Hematopoietic multipotent progenitor cell treated with erythropoietin and hydrocortisone succinate and interleukin-3 and kit ligand, for 15 days (in vitro differentiated cells): ENCODE results near the gene LYZL6.
A peak's percentile ranks its signal among the peaks of the same experiment; 100 is the strongest.
"Not testable (repeated sequence)": the region's sequence is repeated elsewhere in the genome, so short reads cannot be mapped to it uniquely, and the experiment has no call there.

Experiments used
- DNase-seq: peaks from one replicate; pipeline ENCODE4 v3.0.0-alpha.2; 2015; ENCODE audit warnings: low spot score

Gene LYZL6

GRCh38 chr17:35947156-35947585 lies 3.7 kb upstream of the LYZL6 start:
- DNase-seq = peak; percentile 15

GRCh38 chr17:35944151-35944550 lies 638 bp upstream of the LYZL6 start:
- no peak for DNase-seq

GRCh38 chr17:35942588-35943186 lies 826 bp downstream of the LYZL6 start:
- no peak for DNase-seq

- not testable (repeated sequence) for DNase-seq
Measured at GRCh38 chr17:35938492-35938891, 5.0 kb downstream of the LYZL6 start.

- no peak for DNase-seq
Measured at GRCh38 chr17:35936063-35936462, 7.5 kb downstream of the LYZL6 start.

GRCh38 chr17:35934760-35935159 lies 8.8 kb downstream of the LYZL6 start:
- DNase-seq = no peak

GRCh38 chr17:35932586-35932985 lies 10.9 kb downstream of the LYZL6 start:
- no peak for DNase-seq

GRCh38 chr17:35931794-35932425 lies 11.6 kb downstream of the LYZL6 start:
- DNase-seq = no peak

GRCh38 chr17:35930211-35931065 lies 13.1 kb downstream of the LYZL6 start, which contains the start of gene RDM1:
TSS of gene RDM1 (minus strand) at chr17:35930773. CDS start at chr17:35930727, 46 bp downstream.
- DNase-seq = peak; percentile 75

GRCh38 chr17:35927714-35928113 lies 15.8 kb downstream of the LYZL6 start:
- DNase-seq = no peak

- DNase-seq = no peak
Measured at GRCh38 chr17:35923609-35924114, 19.9 kb downstream of the LYZL6 start.

- DNase-seq = no peak
Measured at GRCh38 chr17:35920229-35920628, 23.3 kb downstream of the LYZL6 start.

- no peak for DNase-seq
Measured at GRCh38 chr17:35918665-35919064, 24.8 kb downstream of the LYZL6 start.

- no peak for DNase-seq
Measured at GRCh38 chr17:35917519-35918213, 25.8 kb downstream of the LYZL6 start.

GRCh38 chr17:35915153-35915964 lies 28.2 kb downstream of the LYZL6 start:
- DNase-seq = no peak

- no peak for DNase-seq
Measured at GRCh38 chr17:35914354-35914753, 29.2 kb downstream of the LYZL6 start.

- no peak for DNase-seq
Measured at GRCh38 chr17:35913609-35914008, 29.9 kb downstream of the LYZL6 start.

GRCh38 chr17:35912942-35913341 lies 30.6 kb downstream of the LYZL6 start:
- DNase-seq = no peak

- DNase-seq = no peak
Measured at GRCh38 chr17:35912339-35912912, 31.1 kb downstream of the LYZL6 start.

- no peak for DNase-seq
Measured at GRCh38 chr17:35909408-35909807, 34.1 kb downstream of the LYZL6 start.

GRCh38 chr17:35907691-35908090 lies 35.8 kb downstream of the LYZL6 start:
- DNase-seq = no peak
